Glomerular visceral epithelial cell (primary cell): Measurements from ENCODE around the gene CNOT8.
A peak's percentile ranks its signal among the peaks of the same experiment; 100 is the strongest.
"Not testable (repeated sequence)": the region's sequence is repeated elsewhere in the genome, so short reads cannot be mapped to it uniquely, and the experiment has no call there.

ENCODE experiments used
- DNase-seq: peaks from one replicate; pipeline ENCODE4 v3.0.0-alpha.2; 2016; ENCODE audit errors: extremely low spot score

The CNOT8 gene

GRCh38 chr5:154865466-154866184, 7.2 kb downstream of the CNOT8 start:
- no peak for DNase-seq

- no peak for DNase-seq
These were observed 8.4 kb downstream of the CNOT8 start for GRCh38 chr5:154866841-154867240.

- DNase-seq, result peak; percentile 30
These were observed 10.3 kb downstream of the CNOT8 start for GRCh38 chr5:154868702-154869101.

GRCh38 chr5:154871734-154872133, 13.3 kb downstream of the CNOT8 start:
- DNase-seq, result no peak

GRCh38 chr5:154873791-154874331, 15.4 kb downstream of the CNOT8 start:
- DNase-seq, result no peak

GRCh38 chr5:154878642-154879335, 20.4 kb downstream of the CNOT8 start:
- DNase-seq, result no peak

- DNase-seq, result no peak
These were observed 23.6 kb downstream of the CNOT8 start for GRCh38 chr5:154881986-154882385.

- DNase-seq, result no peak
These were observed 26.0 kb downstream of the CNOT8 start for GRCh38 chr5:154884424-154884823.

GRCh38 chr5:154885439-154885838, 27.0 kb downstream of the CNOT8 start:
- no peak for DNase-seq

- DNase-seq, result no peak
These were observed 33.9 kb downstream of the CNOT8 start for GRCh38 chr5:154892369-154892771.

GRCh38 chr5:154893381-154893780, 35.0 kb downstream of the CNOT8 start:
- no peak for DNase-seq

- DNase-seq, result no peak
These were observed 37.5 kb downstream of the CNOT8 start for GRCh38 chr5:154895606-154896561.

GRCh38 chr5:154896562-154897165, 38.2 kb downstream of the CNOT8 start:
- DNase-seq, result no peak

GRCh38 chr5:154898210-154898609, 39.8 kb downstream of the CNOT8 start:
- DNase-seq, result no peak

- no peak for DNase-seq
These were observed 40.9 kb downstream of the CNOT8 start for GRCh38 chr5:154899151-154899816.

GRCh38 chr5:154900066-154900465, 41.6 kb downstream of the CNOT8 start:
- DNase-seq, result no peak

- DNase-seq, result no peak
These were observed 42.8 kb downstream of the CNOT8 start for GRCh38 chr5:154901276-154901675.

GRCh38 chr5:154901913-154902312, 43.5 kb downstream of the CNOT8 start:
- DNase-seq, result no peak

- DNase-seq, result not testable (repeated sequence)
These were observed 47.2 kb downstream of the CNOT8 start for GRCh38 chr5:154905601-154906000.

- no peak for DNase-seq
These were observed 58.4 kb downstream of the CNOT8 start for GRCh38 chr5:154916874-154917273.

- no peak for DNase-seq
These were observed 59.3 kb downstream of the CNOT8 start for GRCh38 chr5:154917757-154918156.
